HG03060 (cell line): ENCODE results near the gene CACNA1I.

Experiments
- ATAC-seq: cut with Tn5 transposase; IDR thresholded peaks from one replicate; pipeline ENCODE4 v1.9.1; 2021; ENCODE audit warnings: low read depth, moderate number of reproducible peaks; ENCODE audit not compliant: unreplicated experiment

CACNA1I gene

GRCh38 chr22:39646398-39647063 is 76.0 kb downstream of the CACNA1I start:
- ATAC-seq, result no peak

GRCh38 chr22:39647836-39648629 is 77.5 kb downstream of the CACNA1I start:
- ATAC-seq, result no peak

GRCh38 chr22:39648630-39648950 is 78.0 kb downstream of the CACNA1I start:
- ATAC-seq, result no peak

- ATAC-seq, result no peak
Measured at GRCh38 chr22:39649500-39650089, 79.0 kb downstream of the CACNA1I start.

GRCh38 chr22:39651053-39651996 is 80.8 kb downstream of the CACNA1I start:
- ATAC-seq, result no peak

GRCh38 chr22:39652990-39653786 is 82.6 kb downstream of the CACNA1I start:
- no peak for ATAC-seq

- no peak for ATAC-seq
Measured at GRCh38 chr22:39653787-39654077, 83.2 kb downstream of the CACNA1I start.

GRCh38 chr22:39654131-39654926 is 83.8 kb downstream of the CACNA1I start:
- ATAC-seq, result no peak

- no peak for ATAC-seq
Measured at GRCh38 chr22:39655004-39655579, 84.5 kb downstream of the CACNA1I start.

GRCh38 chr22:39655831-39656230 is 85.3 kb downstream of the CACNA1I start:
- ATAC-seq, result no peak

- no peak for ATAC-seq
Measured at GRCh38 chr22:39656495-39657490, 86.2 kb downstream of the CACNA1I start.

GRCh38 chr22:39658367-39658766 is 87.8 kb downstream of the CACNA1I start:
- no peak for ATAC-seq

GRCh38 chr22:39658806-39659463 is 88.4 kb downstream of the CACNA1I start:
- ATAC-seq, result no peak

GRCh38 chr22:39661501-39661841 is 90.9 kb downstream of the CACNA1I start:
- ATAC-seq, result no peak

- ATAC-seq, result no peak
Measured at GRCh38 chr22:39661842-39662685, 91.5 kb downstream of the CACNA1I start.

GRCh38 chr22:39662686-39663052 is 92.1 kb downstream of the CACNA1I start:
- ATAC-seq, result no peak

GRCh38 chr22:39663751-39664150 is 93.2 kb downstream of the CACNA1I start:
- no peak for ATAC-seq
